GM12864 (cell line): ENCODE data around the gene MYG1.

Source experiments
- DNase-seq: peaks from one replicate; pipeline ENCODE4 v3.0.0-alpha.2; 2011; ENCODE audit warnings: low read depth
- H3K4me3 ChIP-seq: 2 replicates; pipeline ENCODE4 v1.5.1; 2011; ENCODE audit warnings: mild to moderate bottlenecking, low read depth, low read length, control low read depth
- CTCF ChIP-seq: IDR thresholded peaks from 2 replicates; pipeline ENCODE4 v1.5.1; 2011; ENCODE audit warnings: low read depth, mild to moderate bottlenecking, moderate library complexity, low read length, control low read depth, inconsistent platforms; ENCODE audit errors: missing control alignments

Gene MYG1

DNA sequence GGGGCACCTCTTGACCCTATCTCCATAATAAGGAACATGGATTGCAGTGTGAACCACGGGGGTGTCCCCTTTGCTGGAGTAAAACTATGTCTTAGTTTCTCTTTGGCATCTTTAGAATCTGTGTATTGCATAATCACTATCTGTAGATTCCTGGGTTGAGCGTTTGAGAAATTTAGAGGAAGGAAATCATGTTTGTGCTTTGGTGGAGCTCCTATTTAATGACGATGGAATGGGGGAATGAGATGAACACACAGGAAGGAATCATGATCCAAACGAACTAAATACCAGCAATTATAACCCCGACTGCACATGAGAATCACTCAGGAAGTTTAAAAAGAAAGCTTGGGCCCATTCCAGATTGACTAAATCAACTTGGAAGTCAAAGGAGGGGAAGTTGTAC, 1.3 kb upstream of the MYG1 start:
- H3K4me3 ChIP-seq: no peak overlapping the region
- no peak for DNase-seq
- no peak for TF ChIP-seq CTCF

DNA sequence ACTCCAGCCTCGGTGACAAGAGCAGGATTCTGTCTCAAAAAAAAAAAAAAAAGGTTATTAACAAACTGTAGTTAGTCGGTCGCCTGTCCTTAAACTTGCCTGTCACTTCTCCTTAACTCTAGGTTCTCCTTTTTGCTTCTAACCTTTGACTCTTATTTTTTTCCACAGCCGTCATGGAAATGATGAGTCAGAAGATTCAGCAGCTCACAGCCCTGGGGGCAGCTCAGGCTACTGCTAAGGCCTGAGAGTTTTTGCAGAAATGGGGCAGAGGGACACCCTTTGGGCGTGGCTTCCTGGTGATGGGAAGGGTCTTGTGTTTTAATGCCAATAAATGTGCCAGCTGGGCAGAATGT, 418 bp upstream of the MYG1 start:
- no peak for TF ChIP-seq CTCF
- H3K4me3 ChIP-seq: peak overlapping the region; percentile 78
- DNase-seq: no peak

- no peak for DNase-seq
- no peak for TF ChIP-seq CTCF
- peak overlapping the region; percentile 78 for H3K4me3 ChIP-seq
Measured at GRCh38 chr12:53300187-53300586, 692 bp downstream of the MYG1 start.

GRCh38 chr12:53302903-53303302, 3.4 kb downstream of the MYG1 start:
- no peak overlapping the region for H3K4me3 ChIP-seq
- no peak for DNase-seq
- TF ChIP-seq CTCF: no peak

DNA sequence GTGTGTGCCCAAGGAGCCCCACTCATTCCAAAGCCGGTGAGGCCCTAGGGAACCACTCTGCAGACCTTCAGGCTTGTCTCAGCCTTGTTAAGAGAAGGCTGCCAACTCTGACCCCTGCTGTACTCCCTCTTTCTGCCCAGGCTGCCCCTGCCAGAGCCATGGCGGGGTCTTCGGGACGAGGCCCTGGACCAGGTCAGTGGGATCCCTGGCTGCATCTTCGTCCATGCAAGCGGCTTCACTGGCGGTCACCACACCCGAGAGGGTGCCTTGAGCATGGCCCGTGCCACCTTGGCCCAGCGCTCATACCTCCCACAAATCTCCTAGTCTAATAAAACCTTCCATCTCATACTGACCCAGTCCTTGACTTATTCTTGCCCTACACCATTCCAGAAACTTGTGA, 7.3 kb downstream of the MYG1 start:
- DNase-seq: no peak
- no peak for TF ChIP-seq CTCF
- H3K4me3 ChIP-seq: no peak overlapping the region

GRCh38 chr12:53308276-53308675, 8.8 kb downstream of the MYG1 start:
- no peak for DNase-seq
- no peak overlapping the region for H3K4me3 ChIP-seq
- TF ChIP-seq CTCF: no peak

DNA sequence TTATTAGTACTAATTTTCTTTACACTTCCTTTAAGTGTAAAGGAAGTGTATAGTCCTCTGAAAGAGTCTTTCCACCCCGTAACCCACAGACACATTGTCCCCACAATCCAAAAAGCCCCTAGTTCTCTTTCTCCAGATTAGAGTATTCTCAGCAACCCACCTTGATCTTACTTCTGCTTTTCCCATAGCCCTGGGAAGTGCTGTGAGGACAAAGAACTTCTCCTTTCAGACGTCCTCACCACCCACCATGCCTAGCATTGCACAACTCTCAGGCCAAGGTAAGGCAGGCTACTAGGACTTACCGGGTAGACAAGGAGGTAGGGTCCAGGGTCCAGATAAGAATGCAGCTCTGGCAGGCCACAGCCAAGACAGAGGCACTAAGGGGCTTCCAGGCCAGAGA, 14.5 kb downstream of the MYG1 start:
- no peak for TF ChIP-seq CTCF
- DNase-seq: no peak
- H3K4me3 ChIP-seq: no peak overlapping the region
